Measurements from ENCODE around the gene HSPB8. TPM values are rescaled to one million over a fixed set of nuclear protein-coding genes. Genes with fewer than 3 reads are reported as not detected.

HSPB8 gene
- total and polyA plus RNA-seq, 8 donors = 5.4 to 21.2 (median 9.7) TPM

DNA sequence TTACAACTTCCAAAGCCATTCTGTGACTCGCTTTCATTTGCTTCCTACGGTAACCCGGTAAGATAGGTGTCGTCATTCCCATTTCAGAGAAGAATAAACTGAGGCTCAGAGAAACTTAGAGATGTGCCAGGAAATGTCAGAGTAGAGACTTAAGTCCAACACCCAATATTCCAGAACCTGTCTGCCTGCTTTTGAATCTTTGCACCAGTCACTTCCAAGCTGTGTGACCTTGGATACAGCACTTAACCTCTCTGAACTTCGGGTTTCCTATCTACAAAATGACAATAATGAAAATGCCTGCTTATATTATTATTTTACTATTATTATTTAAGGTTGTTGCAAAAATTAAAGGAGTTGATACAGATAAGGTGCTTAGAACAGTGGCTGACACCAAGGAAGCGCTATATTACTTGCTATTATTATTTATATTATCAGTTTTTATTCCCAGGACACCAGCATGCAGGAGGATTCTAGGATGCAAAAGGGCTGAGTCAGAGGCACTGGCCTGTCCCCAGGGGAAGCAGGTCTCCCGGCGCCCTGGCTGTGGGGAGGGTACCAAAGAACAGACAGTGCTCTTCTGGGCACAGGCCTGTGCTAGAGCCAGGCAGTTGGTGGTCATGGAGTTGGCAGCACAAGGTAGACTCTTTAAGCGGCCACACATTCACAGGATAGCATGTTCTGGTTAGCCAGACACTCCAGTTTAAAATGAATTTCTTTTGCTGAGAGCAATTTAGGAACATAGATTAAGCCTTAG lies 5.4 kb downstream of the HSPB8 start:
- intact Hi-C loops (cut with DNase I) = no loop called here

GRCh38 chr12:119195256-119195655 lies 16.5 kb downstream of the HSPB8 start:
- WGBS, 2 donors = 91 to 92% methylated on average over 16 of the region's 16 CpGs
- no peaks in the 10 kb centered on the region for H3K4me1 ChIP-seq
- intact Hi-C loops (cut with DNase I) = no loop called here
- no peak for FAIRE-seq
- no peak for DNase-seq
- H3K9me3 ChIP-seq = no peaks in the 10 kb centered on the region
- H3K27me3 ChIP-seq = no peaks in the 10 kb centered on the region
- H3K27ac ChIP-seq = no peak overlapping the region
- no peak for ATAC-seq
- H3K4me3 ChIP-seq = no peak overlapping the region
- no peak for TF ChIP-seq CTCF (IDR thresholded peaks at IDR 0.05)
- peaks cover 0 to 4% (median 0%) of the 10 kb centered on the region in 3 donors for H3K36me3 ChIP-seq

More for the DNA sequence above, 5.4 kb downstream of the HSPB8 start:
- H3K36me3 ChIP-seq = no peaks in the 10 kb centered on the region
- H3K4me1 ChIP-seq = peaks cover 0 to 2% (median 0%) of the 10 kb centered on the region in 3 donors
- no peak overlapping the region for H3K27ac ChIP-seq
- ATAC-seq (no peak), FAIRE-seq (no peak), DNase-seq (no peak)
- peaks cover 0 to 5% (median 0%) of the 10 kb centered on the region in 4 donors for H3K27me3 ChIP-seq
- no peaks in the 10 kb centered on the region for H3K9me3 ChIP-seq
- WGBS, 2 donors = 81 to 87% methylated on average over 9 of the region's 9 CpGs
- TF ChIP-seq CTCF (IDR thresholded peaks at IDR 0.05) = no peak
- H3K4me3 ChIP-seq = no peak overlapping the region

GRCh38 chr12:119198440-119198839 lies 19.7 kb downstream of the HSPB8 start:
- WGBS, 2 donors = 91 to 95% methylated on average over 2 of the region's 2 CpGs
- intact Hi-C loops (cut with DNase I) = no loop called here
- Histone ChIP-seq H3K36me3 (peaks cover 0 to 4% (median 0%) of the 10 kb centered on the region in 3 donors), H3K4me3 (no peak overlapping the region), H3K9me3 (no peaks in the 10 kb centered on the region), H3K27ac (no peak overlapping the region), H3K27me3 (no peaks in the 10 kb centered on the region), H3K4me1 (no peaks in the 10 kb centered on the region)
- FAIRE-seq (no peak), ATAC-seq (no peak), DNase-seq (no peak)
- no peak for TF ChIP-seq CTCF (IDR thresholded peaks at IDR 0.05)

DNA sequence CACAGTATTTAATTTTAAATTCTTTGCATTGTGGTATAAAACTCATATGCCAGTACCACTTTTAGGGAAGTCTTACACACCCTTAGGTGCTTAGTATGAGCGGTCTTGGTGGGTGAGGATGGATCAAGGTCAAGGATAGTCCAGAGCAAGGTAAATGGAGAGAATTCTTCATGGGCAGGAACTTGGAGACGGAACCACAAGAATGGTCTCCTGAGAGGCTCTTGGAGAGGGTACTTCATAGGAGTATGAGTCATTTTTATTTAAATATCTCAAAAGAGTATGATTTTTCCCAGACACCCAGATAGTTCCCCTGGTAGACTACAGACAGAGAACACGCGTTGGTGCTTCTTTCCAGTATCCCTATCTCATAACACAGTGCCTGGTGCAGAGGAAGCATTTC lies 21.9 kb downstream of the HSPB8 start:
- TF ChIP-seq CTCF (IDR thresholded peaks at IDR 0.05) = no peak
- H3K27me3 ChIP-seq = no peaks in the 10 kb centered on the region
- H3K36me3 ChIP-seq = no peaks in the 10 kb centered on the region
- ATAC-seq (no peak), DNase-seq (no peak), FAIRE-seq (no peak)
- intact Hi-C loops (cut with DNase I) = no loop called here
- WGBS, 2 donors = 88 to 91% methylated on average over 4 of the region's 4 CpGs
- no peaks in the 10 kb centered on the region for H3K9me3 ChIP-seq
- H3K27ac ChIP-seq = no peak overlapping the region
- H3K4me1 ChIP-seq = no peaks in the 10 kb centered on the region
- no peak overlapping the region for H3K4me3 ChIP-seq

All from pancreas (tissue), 10 donors.